ENCODE results near the gene CDHR4. TPM values are rescaled to one million over a fixed set of nuclear protein-coding genes. Genes with fewer than 3 reads are reported as not detected.

Gene CDHR4
- total RNA-seq, 2 donors from 2014 or later = 0.20 TPM; not detected in 1

DNA sequence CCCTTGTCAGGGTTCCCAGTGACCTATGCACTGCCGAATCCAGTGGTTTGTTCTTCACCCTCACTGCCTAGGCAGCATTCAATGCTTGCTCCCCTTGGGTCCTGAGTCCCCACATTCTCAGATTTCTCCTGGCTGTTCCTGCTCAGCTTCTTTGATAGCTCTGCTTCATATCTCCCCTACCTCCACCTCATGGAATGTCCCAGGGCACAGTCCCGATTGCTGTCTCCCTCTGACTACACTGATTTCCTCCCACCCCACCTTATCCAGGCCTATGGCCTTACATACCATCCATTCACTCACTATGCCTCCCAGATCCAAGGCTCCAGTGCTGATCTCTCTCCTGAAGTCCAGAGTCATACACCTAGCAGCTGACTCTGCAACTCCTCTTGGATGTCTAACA lies 1.5 kb upstream of the CDHR4 start:
- Histone ChIP-seq H3K4me1 (peaks cover 0 to 34% of the 10 kb centered on the region in 2 donors), H3K9me3 (no peaks in the 10 kb centered on the region), H3K27ac (no peak overlapping the region), H3K4me3 (no peak overlapping the region), H3K27me3 (no peaks in the 10 kb centered on the region), H3K36me3 (no peaks in the 10 kb centered on the region)
- TF ChIP-seq, protein P1, sequence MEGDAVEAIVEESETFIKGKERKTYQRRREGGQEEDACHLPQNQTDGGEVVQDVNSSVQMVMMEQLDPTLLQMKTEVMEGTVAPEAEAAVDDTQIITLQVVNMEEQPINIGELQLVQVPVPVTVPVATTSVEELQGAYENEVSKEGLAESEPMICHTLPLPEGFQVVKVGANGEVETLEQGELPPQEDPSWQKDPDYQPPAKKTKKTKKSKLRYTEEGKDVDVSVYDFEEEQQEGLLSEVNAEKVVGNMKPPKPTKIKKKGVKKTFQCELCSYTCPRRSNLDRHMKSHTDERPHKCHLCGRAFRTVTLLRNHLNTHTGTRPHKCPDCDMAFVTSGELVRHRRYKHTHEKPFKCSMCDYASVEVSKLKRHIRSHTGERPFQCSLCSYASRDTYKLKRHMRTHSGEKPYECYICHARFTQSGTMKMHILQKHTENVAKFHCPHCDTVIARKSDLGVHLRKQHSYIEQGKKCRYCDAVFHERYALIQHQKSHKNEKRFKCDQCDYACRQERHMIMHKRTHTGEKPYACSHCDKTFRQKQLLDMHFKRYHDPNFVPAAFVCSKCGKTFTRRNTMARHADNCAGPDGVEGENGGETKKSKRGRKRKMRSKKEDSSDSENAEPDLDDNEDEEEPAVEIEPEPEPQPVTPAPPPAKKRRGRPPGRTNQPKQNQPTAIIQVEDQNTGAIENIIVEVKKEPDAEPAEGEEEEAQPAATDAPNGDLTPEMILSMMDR (IDR thresholded peaks at IDR 0.05) = no peak
- no peak for DNase-seq (ENCODE audit: low spot score)

DNA sequence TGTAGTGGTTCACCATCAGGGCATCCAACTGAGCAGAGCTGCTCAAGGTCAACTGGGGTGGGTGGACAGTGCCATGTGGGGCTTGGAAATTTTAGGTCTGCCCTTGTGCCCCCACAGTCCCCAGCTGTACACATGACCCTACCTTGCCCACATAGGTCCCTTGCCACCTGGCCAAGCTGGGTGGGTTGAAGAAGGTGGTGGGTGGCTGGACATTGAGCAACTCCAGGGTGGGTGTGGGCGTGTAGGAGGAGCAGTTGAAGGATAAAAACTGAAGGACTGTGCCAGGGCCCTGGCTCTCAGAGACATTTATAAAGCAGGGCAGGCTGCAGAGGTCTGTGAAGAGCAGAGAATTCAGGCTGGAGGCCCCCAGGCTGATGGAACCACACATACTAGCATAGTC lies 568 bp downstream of the CDHR4 start:
- no peak overlapping the region for H3K27ac ChIP-seq
- H3K4me1 ChIP-seq = peaks cover 0 to 14% of the 10 kb centered on the region in 2 donors
- no peak for DNase-seq (ENCODE audit: low spot score)
- TF ChIP-seq, protein P1 (IDR thresholded peaks at IDR 0.05) = no peak
- no peaks in the 10 kb centered on the region for H3K9me3 ChIP-seq
- no peaks in the 10 kb centered on the region for H3K36me3 ChIP-seq
- H3K27me3 ChIP-seq = no peaks in the 10 kb centered on the region
- H3K4me3 ChIP-seq = no peak overlapping the region

DNA sequence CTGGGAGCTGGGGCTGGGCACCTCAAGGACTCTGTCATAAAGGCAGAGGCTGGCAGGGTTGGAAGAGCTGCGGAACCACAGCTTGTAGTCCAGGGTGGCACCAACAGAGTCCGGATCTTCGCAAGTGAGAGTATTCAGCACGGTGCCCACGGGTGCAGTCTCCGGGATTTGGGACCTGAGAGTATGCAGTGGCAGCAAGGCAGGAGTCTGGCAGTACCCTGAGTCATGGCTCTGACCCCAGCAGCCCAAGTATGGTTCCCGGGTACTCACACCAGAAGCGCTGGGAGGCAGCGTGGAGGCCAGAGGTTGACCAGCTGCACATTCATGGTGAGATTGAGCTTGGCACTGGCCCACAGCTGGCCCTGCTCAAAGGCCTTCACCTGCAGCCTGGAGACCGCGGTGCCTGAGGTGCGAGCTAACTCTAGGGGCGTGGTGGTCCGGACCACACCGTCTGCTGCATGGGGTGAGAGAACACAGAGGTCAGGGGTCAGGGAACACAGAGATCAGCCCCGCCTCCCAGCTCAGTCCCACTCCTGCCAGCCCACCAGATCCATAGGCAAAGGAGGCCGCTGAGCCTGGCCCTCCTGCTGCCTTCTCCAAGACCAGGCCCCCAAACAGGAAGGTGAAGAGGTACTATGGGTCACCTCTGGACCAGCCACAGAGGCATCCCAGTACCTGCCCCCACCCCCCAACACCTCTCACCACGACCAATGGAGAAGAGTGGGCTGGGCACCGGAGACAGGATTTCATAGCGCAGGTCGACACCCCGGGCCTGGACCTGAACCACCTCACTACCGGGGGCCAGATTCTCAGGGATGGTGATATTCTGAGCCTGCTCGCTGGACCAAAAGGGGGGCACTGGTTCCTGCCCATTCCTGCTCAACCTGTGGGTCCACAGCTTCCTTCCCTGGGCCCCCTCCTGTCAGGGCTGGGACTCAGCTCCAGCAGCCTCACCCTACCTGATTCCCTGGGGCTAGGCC lies 4.5 kb downstream of the CDHR4 start:
- TF ChIP-seq, protein P1 (IDR thresholded peaks at IDR 0.05) = no peak
- H3K27ac ChIP-seq = no peak overlapping the region

DNA sequence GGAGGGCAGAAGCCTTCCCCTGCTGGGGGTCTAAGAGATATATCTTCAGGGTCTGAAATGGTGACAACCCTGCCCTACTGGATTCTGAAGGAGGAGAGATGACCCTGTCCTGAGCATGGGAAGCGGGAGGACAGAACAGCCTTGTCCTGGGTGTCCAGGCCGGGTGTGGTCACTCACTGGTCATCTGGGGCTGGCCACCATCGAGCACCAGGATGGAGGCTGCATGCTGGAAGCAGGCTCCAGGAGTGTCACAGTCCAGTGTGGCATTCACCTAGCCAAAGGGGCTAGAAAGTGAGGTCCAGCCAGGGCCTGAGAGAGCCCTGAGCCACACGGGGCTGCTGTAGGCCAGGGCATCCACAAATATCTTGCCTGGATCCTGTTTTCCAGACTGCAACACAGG lies 5.2 kb downstream of the CDHR4 start:
- Histone ChIP-seq H3K9me3 (no peaks in the 10 kb centered on the region), H3K27me3 (no peaks in the 10 kb centered on the region), H3K36me3 (no peaks in the 10 kb centered on the region), H3K4me3 (no peak overlapping the region), H3K27ac (no peak overlapping the region), H3K4me1 (no peaks in the 10 kb centered on the region)
- TF ChIP-seq, protein P1 (IDR thresholded peaks at IDR 0.05) = no peak
- DNase-seq (ENCODE audit: low spot score) = no peak

More for the DNA sequence above, 4.5 kb downstream of the CDHR4 start:
- no peaks in the 10 kb centered on the region for H3K27me3 ChIP-seq
- no peak for DNase-seq (ENCODE audit: low spot score)
- H3K9me3 ChIP-seq = no peaks in the 10 kb centered on the region
- H3K4me3 ChIP-seq = no peak overlapping the region
- H3K4me1 ChIP-seq = peaks cover 0 to 6% of the 10 kb centered on the region in 2 donors
- no peaks in the 10 kb centered on the region for H3K36me3 ChIP-seq

DNA sequence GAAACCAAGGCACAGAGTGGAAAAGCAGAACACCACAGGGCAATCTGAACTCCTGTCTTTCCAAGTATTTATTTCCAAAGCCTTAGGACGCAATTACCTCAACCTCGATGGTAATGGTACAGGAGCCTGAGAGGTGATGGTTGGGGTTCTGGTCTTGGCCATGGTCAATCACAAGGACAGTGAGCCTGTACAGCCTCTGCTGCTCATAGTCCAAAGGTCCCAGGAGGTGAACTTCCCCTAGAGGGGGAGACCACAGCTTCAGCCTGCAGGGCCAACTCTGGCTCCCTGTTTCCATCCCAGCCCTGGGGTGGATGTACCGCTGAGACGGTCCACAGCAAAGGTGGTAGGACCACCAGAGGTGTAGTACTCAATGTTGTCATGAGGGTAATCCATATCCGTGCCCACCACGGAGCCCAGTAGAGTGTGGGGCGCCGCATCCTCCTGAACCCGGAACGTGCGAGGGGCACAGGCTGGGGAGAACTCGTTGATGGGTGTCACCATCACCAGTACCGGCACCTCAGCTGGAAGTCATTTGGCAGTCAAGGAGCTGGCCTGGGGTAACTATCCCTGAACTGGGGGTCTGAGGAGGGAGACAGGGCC lies 6.1 kb downstream of the CDHR4 start:
- Histone ChIP-seq H3K27me3 (no peaks in the 10 kb centered on the region), H3K9me3 (no peaks in the 10 kb centered on the region), H3K4me3 (no peak overlapping the region), H3K27ac (no peak overlapping the region), H3K4me1 (no peaks in the 10 kb centered on the region), H3K36me3 (no peaks in the 10 kb centered on the region)
- no peak for DNase-seq (ENCODE audit: low spot score)
- TF ChIP-seq, protein P1 (IDR thresholded peaks at IDR 0.05) = no peak

Measured in right atrium auricular region (tissue), 2 donors.